ENCODE data around the gene MICAL1.

The MICAL1 gene

GRCh38 chr6:109455437-109456110 is at the start of gene MICAL1:
TSS of gene MICAL1 (minus strand) at chr6:109455772. CDS start at chr6:109454196, 1,576 bp downstream.
- H3K4me3 ChIP-seq (ENCODE audit: severe bottlenecking): peak within 1 kb of the TSS; percentile 79
- peak; percentile 75 for ATAC-seq (ENCODE audit: low read depth)
- H3K27me3 ChIP-seq (ENCODE audit: insufficient read depth, poor library complexity, severe bottlenecking): no peaks in the 10 kb centered on the region
- H3K9me3 ChIP-seq (ENCODE audit: severe bottlenecking): no peaks in the 10 kb centered on the region
- peak within 1 kb of the TSS; percentile 38 for H3K27ac ChIP-seq (ENCODE audit: poor library complexity, severe bottlenecking)
- TF ChIP-seq CTCF (IDR thresholded peaks at IDR 0.05; ENCODE audit: poor library complexity, severe bottlenecking): no peak
- peaks cover 9% of the 10 kb centered on the region; the same call in 1 of the 2 replicates for H3K36me3 ChIP-seq (ENCODE audit: low read depth)
- DNase-seq (ENCODE audit: low spot score): no peak
- H3K4me1 ChIP-seq (ENCODE audit: insufficient read depth, poor library complexity, severe bottlenecking): no peaks in the 10 kb centered on the region

- Histone ChIP-seq H3K27ac (ENCODE audit: poor library complexity, severe bottlenecking) (no peak overlapping the region), H3K36me3 (ENCODE audit: low read depth) (no peaks in the 10 kb centered on the region), H3K4me3 (ENCODE audit: severe bottlenecking) (no peak overlapping the region), H3K9me3 (ENCODE audit: severe bottlenecking) (no peaks in the 10 kb centered on the region), H3K27me3 (ENCODE audit: insufficient read depth, poor library complexity, severe bottlenecking) (no peaks in the 10 kb centered on the region), H3K4me1 (ENCODE audit: insufficient read depth, poor library complexity, severe bottlenecking) (no peaks in the 10 kb centered on the region)
- no peak for ATAC-seq (ENCODE audit: low read depth)
- TF ChIP-seq CTCF (IDR thresholded peaks at IDR 0.05; ENCODE audit: poor library complexity, severe bottlenecking): no peak
- DNase-seq (ENCODE audit: low spot score): no peak
Measured at GRCh38 chr6:109503327-109504224, 48.0 kb upstream of the MICAL1 start.

GRCh38 chr6:109498936-109499335 is 43.4 kb upstream of the MICAL1 start:
- no peak overlapping the region for H3K4me3 ChIP-seq (ENCODE audit: severe bottlenecking)
- DNase-seq (ENCODE audit: low spot score): no peak
- H3K4me1 ChIP-seq (ENCODE audit: insufficient read depth, poor library complexity, severe bottlenecking): no peaks in the 10 kb centered on the region
- no peak for TF ChIP-seq CTCF (IDR thresholded peaks at IDR 0.05; ENCODE audit: poor library complexity, severe bottlenecking)
- H3K36me3 ChIP-seq (ENCODE audit: low read depth): no peaks in the 10 kb centered on the region
- ATAC-seq (ENCODE audit: low read depth): no peak
- no peaks in the 10 kb centered on the region for H3K9me3 ChIP-seq (ENCODE audit: severe bottlenecking)
- no peak overlapping the region for H3K27ac ChIP-seq (ENCODE audit: poor library complexity, severe bottlenecking)
- no peaks in the 10 kb centered on the region for H3K27me3 ChIP-seq (ENCODE audit: insufficient read depth, poor library complexity, severe bottlenecking)

GRCh38 chr6:109498052-109498451 is 42.5 kb upstream of the MICAL1 start:
- no peaks in the 10 kb centered on the region for H3K9me3 ChIP-seq (ENCODE audit: severe bottlenecking)
- ATAC-seq (ENCODE audit: low read depth) (no peak), DNase-seq (ENCODE audit: low spot score) (no peak)
- peaks cover under 1% of the 10 kb centered on the region for H3K27me3 ChIP-seq (ENCODE audit: insufficient read depth, poor library complexity, severe bottlenecking)
- no peak for TF ChIP-seq CTCF (IDR thresholded peaks at IDR 0.05; ENCODE audit: poor library complexity, severe bottlenecking)
- H3K27ac ChIP-seq (ENCODE audit: poor library complexity, severe bottlenecking): no peak overlapping the region
- H3K4me3 ChIP-seq (ENCODE audit: severe bottlenecking): no peak overlapping the region
- H3K4me1 ChIP-seq (ENCODE audit: insufficient read depth, poor library complexity, severe bottlenecking): no peaks in the 10 kb centered on the region
- H3K36me3 ChIP-seq (ENCODE audit: low read depth): no peaks in the 10 kb centered on the region
